GM12878 (cell line): Measurements from ENCODE around the gene EPHB1. TPM values are rescaled to one million over a fixed set of nuclear protein-coding genes. Genes with fewer than 3 reads are reported as not detected.

ENCODE experiments used
- CBX5 ChIP-seq: sonication (generic); IDR thresholded peaks from 2 replicates; pipeline ENCODE4 v1.6.1; 2016; ENCODE audit warnings: low read depth, moderate library complexity, mild to moderate bottlenecking, inconsistent platforms
- CHD1 ChIP-seq: IDR thresholded peaks from 2 replicates; pipeline ENCODE4 v1.6.1; 2012; ENCODE audit warnings: low read depth, low read length, improper control_type of control experiment
- CUX1 ChIP-seq: IDR thresholded peaks from 2 replicates; pipeline ENCODE4 v1.6.1; 2012; ENCODE audit warnings: improper control_type of control experiment, low read depth, low read length; ENCODE audit not compliant: insufficient replicate concordance
- E4F1 ChIP-seq: fragments of 450-650 bp; IDR thresholded peaks from 2 replicates; pipeline ENCODE4 v1.6.1; 2018; ENCODE audit warnings: borderline replicate concordance, mild to moderate bottlenecking; ENCODE audit not compliant: partially characterized antibody
- FOXM1 ChIP-seq: IDR thresholded peaks from 2 replicates; pipeline ENCODE4 v1.6.1; 2012; ENCODE audit warnings: low read depth, mild to moderate bottlenecking, inconsistent platforms, low read length, moderate library complexity
- JUND ChIP-seq: IDR thresholded peaks from 2 replicates; pipeline ENCODE4 v1.6.1; 2012; ENCODE audit warnings: low read depth, mild to moderate bottlenecking, low read length, improper control_type of control experiment, moderate library complexity
- KLF5 ChIP-seq: fragments of 450-650 bp; IDR thresholded peaks from 2 replicates; pipeline ENCODE4 v1.6.1; 2014; ENCODE audit warnings: mild to moderate bottlenecking; ENCODE audit not compliant: partially characterized antibody
- MLLT1 ChIP-seq: fragments of 450-650 bp; IDR thresholded peaks from 2 replicates; pipeline ENCODE4 v1.6.1; 2016; ENCODE audit warnings: mild to moderate bottlenecking
- MYB ChIP-seq: fragments of 150-350 bp; IDR thresholded peaks from 2 replicates; pipeline ENCODE4 v1.6.1; 2014; ENCODE audit warnings: mild to moderate bottlenecking, low read depth, low read length, borderline replicate concordance
- NFXL1 ChIP-seq: fragments of 450-650 bp; IDR thresholded peaks from 2 replicates; pipeline ENCODE4 v1.6.1; 2017; ENCODE audit warnings: antibody characterized with exemption, mild to moderate bottlenecking, borderline replicate concordance
- PAX8 ChIP-seq: fragments of 450-650 bp; IDR thresholded peaks from 2 replicates; pipeline ENCODE4 v1.6.1; 2017; ENCODE audit warnings: mild to moderate bottlenecking, moderate library complexity
- PBX3 ChIP-seq: IDR thresholded peaks from 2 replicates; pipeline ENCODE4 v1.6.1; 2011; ENCODE audit warnings: mild to moderate bottlenecking, low read depth, low read length, moderate library complexity; ENCODE audit not compliant: insufficient replicate concordance
- POLR2A ChIP-seq: IDR thresholded peaks from 2 replicates; pipeline ENCODE4 v1.6.1; 2011; ENCODE audit warnings: low read depth, mild to moderate bottlenecking, low read length
- POLR2AphosphoS2 ChIP-seq: IDR thresholded peaks from 2 replicates; pipeline ENCODE4 v1.6.1; 2011; ENCODE audit warnings: low read depth, mild to moderate bottlenecking, low read length, improper control_type of control experiment, moderate library complexity
- RB1 ChIP-seq: fragments of 450-650 bp; formaldehyde crosslinking; IDR thresholded peaks from 2 replicates; pipeline ENCODE4 v1.6.1; 2017; ENCODE audit warnings: mild to moderate bottlenecking, borderline replicate concordance
- SUPT20H ChIP-seq: IDR thresholded peaks from 2 replicates; pipeline ENCODE4 v1.6.1; 2011; ENCODE audit warnings: low read depth, mild to moderate bottlenecking, low read length, moderate library complexity, borderline replicate concordance; ENCODE audit not compliant: control insufficient read depth
- USF1 ChIP-seq: IDR thresholded peaks from 2 replicates; pipeline ENCODE4 v1.6.1; 2011; ENCODE audit warnings: borderline replicate concordance, low read depth, mild to moderate bottlenecking, moderate library complexity, mixed read lengths, low read length; ENCODE audit not compliant: insufficient read depth; ENCODE audit errors: extremely low read length
- polyA plus RNA-seq, 11 experiments: library from polyadenylated mRNA; depleted of rRNA in 4 of 11; unstranded in 6 of 11; stranded (reverse) in 5 of 11; fragments of >200 nt; fragmentation: Nextera tagmentation in 4 of 11; fragmentation: Illumina TruSeq in 1 of 11; extraction: Ambion mirVana in 4 of 11; extraction: Trizol in 1 of 11; gene quantifications; 1 replicate in 1 of 11; 2 replicates in 10 of 11; pipeline versions ENCODE4 v1.2.1 to v1.2.3, GENCODE V29; 2011 to 2016; ENCODE audit warnings: inconsistent platforms in 2 of 11, missing spikeins in 2 of 11, low read depth in 1 of 11
- total RNA-seq, 4 experiments: library from RNA; depleted of rRNA in 3 of 4; stranded (reverse); fragments of >200 nt in 3 of 4; fragmentation: Illumina TruSeq in 1 of 4; extraction: Trizol in 1 of 4; gene quantifications; 2 replicates each; pipeline versions ENCODE4 v1.2.1 to v1.2.3, GENCODE V29; 2013 to 2021

Gene EPHB1
- total and polyA plus RNA-seq, 10 of the 15 experiments (the other 5 are each of a cell fraction or from before 2014, with no cell fraction given) = 0.33 to 23.8 (median 1.2) TPM

GRCh38 chr3:134794950-134795745 lies at the start of gene EPHB1 (continued):
- TF ChIP-seq POLR2AphosphoS2 (no peak), KLF5 (no peak), SUPT20H (no peak), POLR2A (peak; percentile 75), CHD1 (0 out of 2 replicates have a peak, but pooled peaks have one; percentile 15), CBX5 (no peak; the same call in 1 of the 2 replicates), E4F1 (no peak), RB1 (peak; percentile 83; the same call in 1 of the 2 replicates), PBX3 (peak; percentile 51), PAX8 (no peak), MYB (no peak), NFXL1 (no peak), USF1 (no peak), MLLT1 (peak; percentile 78), JUND (no peak), CUX1 (no peak), FOXM1 (no peak)
